ENCODE results near the gene SH3PXD2B.

Gene SH3PXD2B

DNA sequence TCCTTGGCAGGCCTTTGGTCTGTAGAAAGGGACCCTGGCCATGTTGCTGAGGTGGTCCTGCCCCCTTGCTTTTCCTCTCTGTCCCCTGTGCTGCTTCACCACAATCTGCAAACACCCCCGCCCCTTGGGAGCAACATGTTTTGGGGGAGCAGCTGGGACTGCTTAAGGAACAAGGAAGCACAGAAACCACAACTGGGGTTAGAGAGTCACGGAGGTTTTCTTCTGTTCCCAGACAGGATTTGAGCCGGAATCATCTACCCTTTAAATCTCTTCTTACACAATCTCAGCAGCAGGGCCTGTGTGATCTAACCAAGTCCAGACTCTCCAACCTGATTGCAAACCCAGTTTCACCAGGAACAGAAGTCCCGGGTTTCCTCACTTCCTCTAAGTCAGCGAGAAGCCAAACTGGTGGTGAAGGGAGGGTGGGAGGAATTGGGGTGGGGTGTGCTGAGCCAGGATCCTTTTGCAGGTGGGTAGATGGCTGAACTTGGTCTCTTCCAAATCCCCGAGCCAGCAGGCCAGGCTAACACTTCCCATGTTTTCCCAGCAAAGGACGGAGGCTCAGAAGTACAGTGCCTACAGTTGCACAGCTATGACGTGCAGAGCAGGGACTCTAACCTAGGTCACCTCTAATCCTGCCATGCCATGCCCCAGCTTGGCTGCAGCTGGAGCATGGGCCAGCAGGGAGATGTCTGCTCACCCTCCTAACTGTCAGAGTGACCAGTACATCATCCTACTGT is 25.0 kb downstream of the SH3PXD2B start:
- DNase-seq (ENCODE audit: extremely low read depth, low read depth) = peak; percentile 84
- TF ChIP-seq, protein P1, sequence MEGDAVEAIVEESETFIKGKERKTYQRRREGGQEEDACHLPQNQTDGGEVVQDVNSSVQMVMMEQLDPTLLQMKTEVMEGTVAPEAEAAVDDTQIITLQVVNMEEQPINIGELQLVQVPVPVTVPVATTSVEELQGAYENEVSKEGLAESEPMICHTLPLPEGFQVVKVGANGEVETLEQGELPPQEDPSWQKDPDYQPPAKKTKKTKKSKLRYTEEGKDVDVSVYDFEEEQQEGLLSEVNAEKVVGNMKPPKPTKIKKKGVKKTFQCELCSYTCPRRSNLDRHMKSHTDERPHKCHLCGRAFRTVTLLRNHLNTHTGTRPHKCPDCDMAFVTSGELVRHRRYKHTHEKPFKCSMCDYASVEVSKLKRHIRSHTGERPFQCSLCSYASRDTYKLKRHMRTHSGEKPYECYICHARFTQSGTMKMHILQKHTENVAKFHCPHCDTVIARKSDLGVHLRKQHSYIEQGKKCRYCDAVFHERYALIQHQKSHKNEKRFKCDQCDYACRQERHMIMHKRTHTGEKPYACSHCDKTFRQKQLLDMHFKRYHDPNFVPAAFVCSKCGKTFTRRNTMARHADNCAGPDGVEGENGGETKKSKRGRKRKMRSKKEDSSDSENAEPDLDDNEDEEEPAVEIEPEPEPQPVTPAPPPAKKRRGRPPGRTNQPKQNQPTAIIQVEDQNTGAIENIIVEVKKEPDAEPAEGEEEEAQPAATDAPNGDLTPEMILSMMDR (IDR thresholded peaks at IDR 0.05; ENCODE audit: low read depth, low read length) = no peak

DNA sequence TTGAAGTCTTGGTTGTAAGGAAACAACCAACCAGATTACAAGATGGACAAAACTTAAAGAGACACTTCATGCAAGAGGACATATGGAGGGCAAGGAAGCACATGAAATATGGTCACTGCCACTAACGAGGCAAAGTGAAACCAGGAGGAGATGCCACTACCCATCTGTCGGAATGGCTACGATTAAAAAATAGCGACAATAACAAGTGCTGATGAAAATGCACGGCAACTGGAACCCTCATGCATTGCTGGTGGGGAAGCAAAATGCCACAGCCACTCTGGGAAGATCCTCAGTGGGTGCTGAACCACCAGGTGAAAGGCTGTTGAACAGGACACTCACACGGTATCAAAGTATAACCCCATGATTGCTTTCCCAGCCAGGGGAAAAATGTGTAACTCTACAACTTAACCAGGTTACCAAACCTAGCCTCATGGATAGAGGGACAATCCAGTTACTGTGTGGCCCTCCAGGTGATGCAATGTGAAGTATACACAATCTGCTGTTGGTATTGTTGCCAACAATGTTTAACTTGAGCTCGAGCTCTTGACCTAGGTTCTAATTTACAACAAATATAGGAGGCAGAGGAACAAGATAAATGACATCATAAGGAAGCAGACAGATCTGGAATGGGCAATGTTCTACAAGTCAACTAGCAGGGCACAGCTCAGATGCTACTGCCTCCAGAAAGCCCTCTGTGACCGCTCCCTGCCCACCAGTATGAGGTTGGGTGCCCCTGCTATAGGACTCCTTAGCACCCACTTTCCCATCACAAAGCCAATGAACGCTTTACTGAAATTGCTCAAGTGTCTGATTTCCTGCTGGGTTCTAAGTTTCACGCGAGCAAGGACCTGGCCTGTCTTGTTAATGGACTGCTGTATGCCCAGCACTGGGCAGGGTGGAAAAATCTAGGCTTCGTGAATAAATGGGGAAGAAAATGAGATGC is 25.8 kb downstream of the SH3PXD2B start:
- DNase-seq (ENCODE audit: extremely low read depth, low read depth) = no peak

DNA sequence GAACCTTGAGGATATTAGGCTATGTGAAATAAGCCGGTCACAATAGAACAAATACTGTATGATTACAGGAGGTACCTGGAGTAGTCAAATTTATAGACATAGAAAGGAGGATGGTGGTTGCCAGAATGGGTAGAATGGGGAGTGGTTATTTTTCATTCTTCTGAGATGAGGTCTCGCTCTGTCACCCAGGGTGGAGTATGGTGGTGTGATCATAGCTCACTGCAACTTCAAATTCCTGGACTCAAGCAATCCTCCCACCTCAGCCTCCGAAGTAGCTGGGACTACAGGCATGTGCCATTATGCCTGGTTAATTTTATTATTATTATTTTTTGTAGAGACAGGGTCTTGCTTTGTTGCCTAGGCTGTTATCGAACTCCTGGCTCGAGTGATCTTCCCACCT is 27.1 kb downstream of the SH3PXD2B start:
- TF ChIP-seq, protein P1 (IDR thresholded peaks at IDR 0.05; ENCODE audit: low read depth, low read length) = no peak
- no peak for DNase-seq (ENCODE audit: extremely low read depth, low read depth)

More for the DNA sequence above, 25.8 kb downstream of the SH3PXD2B start:
- TF ChIP-seq, protein P1 (IDR thresholded peaks at IDR 0.05; ENCODE audit: low read depth, low read length) = no peak

DNA sequence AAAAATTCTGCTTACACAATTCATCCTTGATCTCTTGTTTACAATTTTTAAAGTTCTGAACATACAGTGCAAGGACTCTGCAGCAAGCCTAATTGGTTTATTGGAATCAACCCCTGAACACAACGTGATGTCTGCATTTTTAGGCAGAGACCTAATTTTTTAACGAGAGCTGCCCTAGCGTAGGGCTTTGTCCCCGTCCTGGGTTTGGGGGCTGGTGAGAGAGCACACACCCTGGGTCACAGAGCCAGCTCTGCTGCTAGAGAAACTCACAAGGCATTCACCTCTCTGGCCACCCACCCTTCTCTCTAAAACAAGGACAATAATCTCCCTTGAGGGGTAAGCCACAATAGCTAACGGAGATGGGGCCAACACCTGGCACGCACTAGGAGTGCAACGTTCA is 28.2 kb downstream of the SH3PXD2B start:
- TF ChIP-seq, protein P1 (IDR thresholded peaks at IDR 0.05; ENCODE audit: low read depth, low read length) = no peak
- DNase-seq (ENCODE audit: extremely low read depth, low read depth) = no peak

DNA sequence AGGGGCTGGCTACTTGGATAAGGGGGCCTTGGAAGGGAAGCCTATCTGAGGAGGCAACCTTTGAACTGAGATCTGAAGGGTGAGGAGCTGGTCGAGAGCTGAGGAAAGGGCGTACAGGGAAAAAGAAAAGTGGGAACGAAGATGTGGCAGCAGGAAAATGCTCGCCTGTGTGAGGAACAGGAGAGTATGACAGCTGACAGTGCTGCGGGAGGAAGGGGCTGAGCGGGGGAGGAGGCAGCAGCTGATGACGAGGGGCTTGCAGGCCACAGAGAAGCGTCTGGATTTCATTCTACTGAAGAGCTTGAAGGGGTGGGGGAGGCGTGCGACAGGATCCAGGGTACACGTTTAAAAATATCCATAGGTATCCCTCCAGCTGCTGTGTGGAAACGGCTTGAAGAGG is 28.9 kb downstream of the SH3PXD2B start:
- TF ChIP-seq, protein P1 (IDR thresholded peaks at IDR 0.05; ENCODE audit: low read depth, low read length) = no peak
- DNase-seq (ENCODE audit: extremely low read depth, low read depth) = no peak

DNA sequence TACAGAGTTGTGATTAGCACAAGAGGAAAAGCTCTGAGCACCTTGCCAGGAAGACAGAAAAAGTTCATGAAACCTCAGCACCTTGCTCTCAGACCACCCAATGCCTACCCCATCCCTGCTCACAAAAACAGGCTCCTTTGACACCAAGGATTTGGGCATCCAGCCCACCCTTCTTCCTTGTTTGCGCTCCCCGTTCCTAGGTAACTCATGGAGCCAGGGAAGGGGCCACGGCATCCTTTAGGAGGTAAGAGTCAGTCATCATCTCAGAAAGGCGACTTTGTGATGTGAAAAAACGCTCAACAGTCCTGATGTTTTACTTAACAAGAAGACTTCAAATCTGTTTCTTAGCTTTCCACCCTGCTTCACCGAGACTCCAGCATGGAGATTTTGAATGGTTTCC is 29.5 kb downstream of the SH3PXD2B start:
- DNase-seq (ENCODE audit: extremely low read depth, low read depth) = no peak
- TF ChIP-seq, protein P1 (IDR thresholded peaks at IDR 0.05; ENCODE audit: low read depth, low read length) = no peak

DNA sequence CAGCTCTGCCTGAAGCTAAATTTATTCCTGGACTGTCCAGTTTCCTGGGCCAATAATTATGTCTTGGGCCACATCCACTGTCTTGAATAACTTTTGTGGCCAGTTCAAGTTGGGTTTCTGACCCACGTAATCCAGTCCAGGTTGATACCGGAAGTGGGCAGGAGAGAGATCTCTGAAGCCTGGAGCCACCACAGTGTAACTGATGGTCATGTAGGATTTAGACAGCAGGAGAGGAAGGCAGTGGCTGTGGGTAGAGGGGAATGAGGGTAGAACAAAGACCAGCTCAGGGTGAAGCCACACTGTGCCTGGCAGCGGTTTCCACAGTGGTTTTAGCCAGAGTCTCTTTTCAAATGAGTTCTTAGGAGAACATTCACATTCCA is 30.2 kb downstream of the SH3PXD2B start:
- no peak for DNase-seq (ENCODE audit: extremely low read depth, low read depth)
- TF ChIP-seq, protein P1 (IDR thresholded peaks at IDR 0.05; ENCODE audit: low read depth, low read length) = no peak
